HG02588 (cell line): ENCODE measurements around the gene KRT6C.
"Not testable (repeated sequence)": the region's sequence is repeated elsewhere in the genome, so short reads cannot be mapped to it uniquely, and the experiment has no call there.

Experiments used
- ATAC-seq: cut with Tn5 transposase; IDR thresholded peaks from one replicate; pipeline ENCODE4 v1.9.1; 2021; ENCODE audit warnings: mild to moderate bottlenecking, moderate library complexity; ENCODE audit not compliant: unreplicated experiment

The KRT6C gene

GRCh38 chr12:52500574-52500973, 27.0 kb upstream of the KRT6C start:
- not testable (repeated sequence) for ATAC-seq

GRCh38 chr12:52499806-52500560, 26.4 kb upstream of the KRT6C start:
- no peak for ATAC-seq

GRCh38 chr12:52498946-52499345, 25.3 kb upstream of the KRT6C start:
- ATAC-seq, result no peak

- ATAC-seq, result no peak
Measured at GRCh38 chr12:52497975-52498374, 24.4 kb upstream of the KRT6C start.

- ATAC-seq, result no peak
Measured at GRCh38 chr12:52496590-52497071, 23.0 kb upstream of the KRT6C start.

GRCh38 chr12:52496054-52496453, 22.4 kb upstream of the KRT6C start:
- no peak for ATAC-seq

GRCh38 chr12:52495389-52495788, 21.8 kb upstream of the KRT6C start:
- no peak for ATAC-seq

GRCh38 chr12:52494518-52494917, 20.9 kb upstream of the KRT6C start:
- no peak for ATAC-seq

- ATAC-seq, result no peak
Measured at GRCh38 chr12:52494100-52494499, 20.5 kb upstream of the KRT6C start.

GRCh38 chr12:52493172-52493571, 19.6 kb upstream of the KRT6C start, which contains the start of gene KRT6A:
TSS of gene KRT6A (minus strand) at chr12:52493257. CDS start at chr12:52493188, 69 bp downstream.
- no peak for ATAC-seq

GRCh38 chr12:52492405-52492804, 18.8 kb upstream of the KRT6C start:
- ATAC-seq, result not testable (repeated sequence)

GRCh38 chr12:52491495-52491894, 17.9 kb upstream of the KRT6C start:
- not testable (repeated sequence) for ATAC-seq

- no peak for ATAC-seq
Measured at GRCh38 chr12:52488736-52489135, 15.1 kb upstream of the KRT6C start.

- ATAC-seq, result not testable (repeated sequence)
Measured at GRCh38 chr12:52487744-52488443, 14.3 kb upstream of the KRT6C start.

GRCh38 chr12:52487211-52487610, 13.6 kb upstream of the KRT6C start:
- no peak for ATAC-seq

GRCh38 chr12:52486166-52487105, 12.8 kb upstream of the KRT6C start:
- ATAC-seq, result no peak

GRCh38 chr12:52480073-52480472, 6.5 kb upstream of the KRT6C start:
- no peak for ATAC-seq

- no peak for ATAC-seq
Measured at GRCh38 chr12:52477651-52478050, 4.0 kb upstream of the KRT6C start.

- no peak for ATAC-seq
Measured at GRCh38 chr12:52474212-52474611, 607 bp upstream of the KRT6C start.

GRCh38 chr12:52469853-52470252, 3.8 kb downstream of the KRT6C start:
- no peak for ATAC-seq

- no peak for ATAC-seq
Measured at GRCh38 chr12:52464897-52465296, 8.7 kb downstream of the KRT6C start.
